ENCODE measurements around the gene PASD1. TPM values are rescaled to one million over a fixed set of nuclear protein-coding genes. Genes with fewer than 3 reads are reported as not detected.
"Not testable (repeated sequence)": the region's sequence is repeated elsewhere in the genome, so short reads cannot be mapped to it uniquely, and the experiment has no call there.

The PASD1 gene
- total and polyA plus RNA-seq, 8 donors, result 0.04 to 0.20 (median 0.09) TPM; not detected in 3

- H3K4me1 ChIP-seq, result no peaks in the 10 kb centered on the region
- H3K4me3 ChIP-seq, result no peak overlapping the region
- no peak overlapping the region for H3K27ac ChIP-seq
- H3K27me3 ChIP-seq, result no peaks in the 10 kb centered on the region
- TF ChIP-seq, protein P1, sequence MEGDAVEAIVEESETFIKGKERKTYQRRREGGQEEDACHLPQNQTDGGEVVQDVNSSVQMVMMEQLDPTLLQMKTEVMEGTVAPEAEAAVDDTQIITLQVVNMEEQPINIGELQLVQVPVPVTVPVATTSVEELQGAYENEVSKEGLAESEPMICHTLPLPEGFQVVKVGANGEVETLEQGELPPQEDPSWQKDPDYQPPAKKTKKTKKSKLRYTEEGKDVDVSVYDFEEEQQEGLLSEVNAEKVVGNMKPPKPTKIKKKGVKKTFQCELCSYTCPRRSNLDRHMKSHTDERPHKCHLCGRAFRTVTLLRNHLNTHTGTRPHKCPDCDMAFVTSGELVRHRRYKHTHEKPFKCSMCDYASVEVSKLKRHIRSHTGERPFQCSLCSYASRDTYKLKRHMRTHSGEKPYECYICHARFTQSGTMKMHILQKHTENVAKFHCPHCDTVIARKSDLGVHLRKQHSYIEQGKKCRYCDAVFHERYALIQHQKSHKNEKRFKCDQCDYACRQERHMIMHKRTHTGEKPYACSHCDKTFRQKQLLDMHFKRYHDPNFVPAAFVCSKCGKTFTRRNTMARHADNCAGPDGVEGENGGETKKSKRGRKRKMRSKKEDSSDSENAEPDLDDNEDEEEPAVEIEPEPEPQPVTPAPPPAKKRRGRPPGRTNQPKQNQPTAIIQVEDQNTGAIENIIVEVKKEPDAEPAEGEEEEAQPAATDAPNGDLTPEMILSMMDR (IDR thresholded peaks at IDR 0.05), result no peak
- H3K36me3 ChIP-seq, result no peaks in the 10 kb centered on the region
- no peak for ATAC-seq
- DNase-seq, result no peak
- intact Hi-C loops (cut with DNase I), result no loop called here
- no peaks in the 10 kb centered on the region for H3K9me3 ChIP-seq
Measured at GRCh38 chrX:151536571-151536970, 26.9 kb upstream of the PASD1 start.

DNA sequence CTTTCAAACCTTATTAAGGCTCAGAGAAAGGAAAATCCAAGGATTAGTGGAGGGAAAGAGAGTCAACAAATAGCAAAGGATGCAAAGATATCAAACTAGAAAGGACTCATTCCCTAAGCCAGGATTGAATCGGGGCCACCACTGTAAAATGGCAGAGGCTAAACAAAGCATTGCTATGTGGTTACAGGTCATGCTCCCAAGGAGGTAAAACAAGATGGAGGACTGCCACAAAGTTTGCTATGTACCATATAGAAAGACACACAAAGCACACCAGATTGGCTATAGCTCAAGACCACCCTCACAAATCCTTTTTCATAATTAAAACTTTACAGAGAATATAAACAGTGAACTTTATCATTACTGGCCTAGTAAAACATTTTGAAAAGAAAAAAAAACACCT, 25.9 kb upstream of the PASD1 start:
- intact Hi-C loops (cut with DNase I), result no loop called here
- no peaks in the 10 kb centered on the region for H3K36me3 ChIP-seq
- H3K27me3 ChIP-seq, result no peaks in the 10 kb centered on the region
- ATAC-seq (no peak), DNase-seq (no peak)
- H3K9me3 ChIP-seq, result no peaks in the 10 kb centered on the region
- H3K27ac ChIP-seq, result no peak overlapping the region
- no peaks in the 10 kb centered on the region for H3K4me1 ChIP-seq
- H3K4me3 ChIP-seq, result no peak overlapping the region
- TF ChIP-seq, protein P1 (IDR thresholded peaks at IDR 0.05), result no peak

GRCh38 chrX:151538190-151539122, 25.0 kb upstream of the PASD1 start:
- no peak overlapping the region for H3K27ac ChIP-seq
- H3K4me1 ChIP-seq, result no peaks in the 10 kb centered on the region
- no peak for DNase-seq
- intact Hi-C loops (cut with DNase I), result no loop called here
- TF ChIP-seq, protein P1 (IDR thresholded peaks at IDR 0.05), result no peak
- H3K4me3 ChIP-seq, result no peak overlapping the region
- no peaks in the 10 kb centered on the region for H3K36me3 ChIP-seq
- no peak for ATAC-seq
- no peaks in the 10 kb centered on the region for H3K9me3 ChIP-seq
- no peaks in the 10 kb centered on the region for H3K27me3 ChIP-seq

DNA sequence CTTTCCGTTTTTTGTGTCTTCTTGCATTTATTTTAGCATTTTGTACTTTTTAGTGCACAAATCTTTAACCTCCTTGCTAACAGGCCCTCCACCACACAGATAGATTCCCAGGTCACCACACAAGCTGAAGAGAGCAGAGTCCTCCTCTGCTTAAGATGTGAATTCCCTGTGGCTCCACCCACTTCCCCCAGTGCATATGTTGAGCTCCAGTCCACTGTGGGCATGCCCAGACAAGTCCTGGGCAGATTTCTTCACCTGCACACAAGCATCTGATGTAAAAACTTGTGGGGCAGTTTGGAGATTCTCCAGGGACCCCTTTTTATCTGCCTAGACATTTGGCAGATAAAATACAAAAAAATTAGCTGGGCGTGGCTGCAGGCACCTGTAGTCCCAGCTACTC, 19.8 kb upstream of the PASD1 start:
- intact Hi-C loops (cut with DNase I), result no loop called here
- DNase-seq (no peak), ATAC-seq (no peak)
- Histone ChIP-seq H3K36me3 (no peaks in the 10 kb centered on the region), H3K4me3 (no peak overlapping the region), H3K27ac (no peak overlapping the region), H3K27me3 (no peaks in the 10 kb centered on the region), H3K4me1 (no peaks in the 10 kb centered on the region), H3K9me3 (no peaks in the 10 kb centered on the region)
- TF ChIP-seq, protein P1 (IDR thresholded peaks at IDR 0.05), result no peak

- H3K27ac ChIP-seq; H3K36me3 ChIP-seq; H3K4me1 ChIP-seq; intact Hi-C loops (cut with DNase I); ATAC-seq; H3K4me3 ChIP-seq; DNase-seq; H3K9me3 ChIP-seq; H3K27me3 ChIP-seq: not testable (repeated sequence)
Measured at GRCh38 chrX:151546226-151546625, 17.2 kb upstream of the PASD1 start.

- H3K27me3 ChIP-seq; H3K4me3 ChIP-seq; H3K36me3 ChIP-seq; H3K9me3 ChIP-seq; H3K4me1 ChIP-seq; H3K27ac ChIP-seq; intact Hi-C loops (cut with DNase I); ATAC-seq: not testable (repeated sequence)
- peak in 1 of 4 donors; percentile 39 for DNase-seq
Measured at GRCh38 chrX:151551176-151551575, 12.3 kb upstream of the PASD1 start.

All from left lung (tissue), 10 donors.